Karpas-422 (cell line): ENCODE data around the gene POLR2A. TPM values are rescaled to one million over a fixed set of nuclear protein-coding genes. Genes with fewer than 3 reads are reported as not detected.
"Not testable (repeated sequence)": the region's sequence is repeated elsewhere in the genome, so short reads cannot be mapped to it uniquely, and the experiment has no call there.

Experiments used
- DNase-seq: peaks from one replicate; pipeline ENCODE4 v3.0.0-alpha.2; 2015
- H2AFZ ChIP-seq: fragments of 200-600 bp; sonication (generic); 2 replicates; pipeline ENCODE4 v1.6.1; 2014; ENCODE audit warnings: antibody characterized with exemption, low read length, mixed read lengths
- H3K27ac ChIP-seq: fragments of 200-600 bp; sonication (generic); 2 replicates; pipeline ENCODE4 v1.5.1; 2014; ENCODE audit warnings: mild to moderate bottlenecking, low read length, moderate library complexity
- H3K27me3 ChIP-seq: fragments of 200-600 bp; sonication (generic); 2 replicates; pipeline ENCODE4 v1.6.1; 2014; ENCODE audit warnings: low read length, mixed read lengths
- H3K36me3 ChIP-seq: fragments of 200-600 bp; sonication (generic); 2 replicates; pipeline ENCODE4 v1.6.1; 2014; ENCODE audit warnings: low read length, mixed read lengths; ENCODE audit not compliant: insufficient read depth
- H3K4me1 ChIP-seq: fragments of 200-600 bp; sonication (generic); 2 replicates; pipeline ENCODE4 v1.6.1; 2014; ENCODE audit warnings: mild to moderate bottlenecking, low read length, mixed read lengths
- H3K4me2 ChIP-seq: fragments of 200-600 bp; sonication (generic); 2 replicates; pipeline ENCODE4 v1.6.1; 2014; ENCODE audit warnings: low read length, low read depth, mild to moderate bottlenecking; ENCODE audit not compliant: poor library complexity, severe bottlenecking
- H3K4me3 ChIP-seq: fragments of 200-600 bp; sonication (generic); 2 replicates; pipeline ENCODE4 v1.5.1; 2014; ENCODE audit warnings: mild to moderate bottlenecking, antibody characterized with exemption, low read length, mixed read lengths
- H3K79me2 ChIP-seq: fragments of 200-600 bp; sonication (generic); 2 replicates; pipeline ENCODE4 v1.6.1; 2014; ENCODE audit warnings: mild to moderate bottlenecking, low read length, mixed read lengths
- H3K9ac ChIP-seq: fragments of 200-600 bp; sonication (generic); 2 replicates; pipeline ENCODE4 v1.6.0; 2014; ENCODE audit warnings: low read length
- H3K9me2 ChIP-seq: fragments of 200-600 bp; sonication (generic), shearing (Covaris generic); replicated peaks from 2 replicates; pipeline ENCODE4 v1.6.0; 2014; ENCODE audit warnings: mild to moderate bottlenecking, low read length, moderate library complexity; ENCODE audit not compliant: insufficient read depth
- H3K9me3 ChIP-seq: fragments of 300-700, 200-600 bp; sonication (generic); 2 replicates; pipeline ENCODE4 v1.6.1; 2014; ENCODE audit warnings: low read length, mixed read lengths
- H4K20me1 ChIP-seq: fragments of 200-600 bp; sonication (generic); 2 replicates; pipeline ENCODE4 v1.6.1; 2014; ENCODE audit warnings: mild to moderate bottlenecking, antibody characterized with exemption, low read length, low read depth; ENCODE audit not compliant: insufficient read depth
- total RNA-seq: library from RNA; depleted of rRNA; stranded (reverse); fragments of >200 nt; shearing (Covaris generic); gene quantifications from 2 replicates; pipeline ENCODE4 v1.2.3, GENCODE V29; 2014; ENCODE audit warnings: low replicate concordance

Gene POLR2A
- total RNA-seq, 1 experiment from 2014 or later: 78.8 TPM

DNA sequence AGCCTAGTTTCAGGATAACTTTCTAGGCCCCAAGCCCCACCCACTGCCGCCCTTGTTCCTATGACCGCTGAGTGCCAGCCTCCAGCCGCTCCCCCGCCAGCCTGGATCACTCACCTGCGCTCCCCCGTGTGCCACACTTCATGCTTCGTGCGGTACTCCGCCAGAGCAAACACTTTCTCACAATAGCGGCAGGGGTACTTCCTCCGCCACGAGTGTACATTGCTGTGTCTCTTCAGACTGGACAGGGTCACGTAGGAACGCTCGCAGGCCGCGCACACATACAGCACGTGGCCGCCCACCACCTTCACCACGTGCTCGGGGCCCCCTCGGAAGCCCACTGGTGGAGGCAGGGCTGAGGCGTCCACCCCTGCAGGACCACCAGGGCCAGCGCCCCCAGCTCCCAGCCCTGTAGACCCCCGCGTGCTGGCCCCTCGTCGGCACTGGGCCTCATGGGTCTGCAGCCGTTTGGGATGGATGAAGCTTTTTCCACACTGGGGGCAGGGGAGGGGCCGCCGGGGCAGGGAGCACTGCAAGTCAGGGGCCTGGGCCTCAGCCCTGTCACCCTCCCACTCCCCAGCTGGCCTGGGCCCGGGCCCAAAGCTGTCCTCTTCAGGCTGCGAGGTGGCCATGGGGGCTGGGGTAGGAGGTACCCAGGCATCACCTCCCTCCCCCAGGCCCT is 18.4 kb upstream of the POLR2A start:
- Histone ChIP-seq H3K4me1 (peaks cover 16% of the 10 kb centered on the region), H4K20me1 (no peaks in the 10 kb centered on the region), H3K4me2 (no peak overlapping the region), H3K9me3 (no peaks in the 10 kb centered on the region), H3K27ac (no peak overlapping the region), H2AFZ (no peak overlapping the region), H3K9me2 (no peaks in the 10 kb centered on the region), H3K79me2 (no peaks in the 10 kb centered on the region), H3K4me3 (no peak overlapping the region), H3K36me3 (no peaks in the 10 kb centered on the region), H3K27me3 (no peaks in the 10 kb centered on the region), H3K9ac (no peak overlapping the region)
- DNase-seq: no peak

- Histone ChIP-seq H3K27me3 (no peaks in the 10 kb centered on the region), H4K20me1 (no peaks in the 10 kb centered on the region), H3K36me3 (no peaks in the 10 kb centered on the region), H3K79me2 (no peaks in the 10 kb centered on the region), H3K4me2 (no peak overlapping the region), H2AFZ (no peak overlapping the region), H3K27ac (no peak overlapping the region), H3K9me3 (no peaks in the 10 kb centered on the region), H3K9ac (no peak overlapping the region), H3K9me2 (no peaks in the 10 kb centered on the region), H3K4me3 (no peak overlapping the region), H3K4me1 (peaks cover 16% of the 10 kb centered on the region)
- no peak for DNase-seq
Measured at GRCh38 chr17:7466318-7466638, 17.9 kb upstream of the POLR2A start.

GRCh38 chr17:7466639-7467341 is 17.4 kb upstream of the POLR2A start:
- H3K27ac ChIP-seq: peak overlapping the region; percentile 23; the same call in 1 of the 2 replicates
- no peaks in the 10 kb centered on the region for H3K79me2 ChIP-seq
- peak overlapping the region; percentile 22; the same call in 1 of the 2 replicates for H3K9ac ChIP-seq
- DNase-seq: no peak
- peak overlapping the region; percentile 37 for H3K4me2 ChIP-seq
- H4K20me1 ChIP-seq: no peaks in the 10 kb centered on the region
- no peak overlapping the region for H3K4me3 ChIP-seq
- H3K4me1 ChIP-seq: peaks cover 16% of the 10 kb centered on the region
- H3K36me3 ChIP-seq: no peaks in the 10 kb centered on the region
- no peaks in the 10 kb centered on the region for H3K9me2 ChIP-seq
- H2AFZ ChIP-seq: no peak overlapping the region
- H3K27me3 ChIP-seq: no peaks in the 10 kb centered on the region
- no peaks in the 10 kb centered on the region for H3K9me3 ChIP-seq

- no peaks in the 10 kb centered on the region for H3K9me3 ChIP-seq
- H3K27ac ChIP-seq: peak overlapping the region; percentile 23; the same call in 1 of the 2 replicates
- H3K36me3 ChIP-seq: no peaks in the 10 kb centered on the region
- no peak overlapping the region for H2AFZ ChIP-seq
- DNase-seq: peak; percentile 68
- no peak overlapping the region for H3K4me3 ChIP-seq
- no peaks in the 10 kb centered on the region for H3K9me2 ChIP-seq
- peak overlapping the region; percentile 22; the same call in 1 of the 2 replicates for H3K9ac ChIP-seq
- H4K20me1 ChIP-seq: no peaks in the 10 kb centered on the region
- H3K4me1 ChIP-seq: peaks cover 16% of the 10 kb centered on the region
- no peaks in the 10 kb centered on the region for H3K79me2 ChIP-seq
- no peaks in the 10 kb centered on the region for H3K27me3 ChIP-seq
- H3K4me2 ChIP-seq: peak overlapping the region; percentile 37
Measured at GRCh38 chr17:7467498-7467897, 16.7 kb upstream of the POLR2A start.

DNA sequence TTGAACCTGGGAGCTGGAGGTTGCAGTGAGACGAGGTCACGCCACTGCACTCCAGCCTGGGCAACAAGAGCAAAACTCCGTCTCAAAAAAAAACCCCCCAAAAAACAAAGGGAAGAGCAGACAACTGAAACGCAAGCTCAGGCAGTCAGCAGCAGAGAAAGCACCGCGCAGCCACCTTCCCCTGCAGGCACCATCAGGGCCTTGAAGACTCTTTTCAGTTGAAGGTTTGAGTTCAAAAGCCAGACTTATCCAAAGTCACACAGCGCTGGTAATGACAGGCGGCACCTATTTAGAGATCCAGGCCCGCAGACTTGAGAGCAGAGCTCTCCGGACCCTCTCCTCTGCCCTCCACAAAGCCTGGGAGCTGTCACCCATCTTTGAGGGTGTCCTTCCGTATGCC is 15.9 kb upstream of the POLR2A start:
- H3K4me1 ChIP-seq: peaks cover 16% of the 10 kb centered on the region
- H3K9me2 ChIP-seq: no peaks in the 10 kb centered on the region
- no peaks in the 10 kb centered on the region for H3K36me3 ChIP-seq
- no peak overlapping the region for H3K4me3 ChIP-seq
- no peak overlapping the region for H3K4me2 ChIP-seq
- H4K20me1 ChIP-seq: no peaks in the 10 kb centered on the region
- H3K9me3 ChIP-seq: no peaks in the 10 kb centered on the region
- no peak for DNase-seq
- no peak overlapping the region for H3K27ac ChIP-seq
- H3K27me3 ChIP-seq: no peaks in the 10 kb centered on the region
- H2AFZ ChIP-seq: no peak overlapping the region
- no peaks in the 10 kb centered on the region for H3K79me2 ChIP-seq
- H3K9ac ChIP-seq: no peak overlapping the region

- Histone ChIP-seq H3K27ac (no peak overlapping the region), H3K9ac (no peak overlapping the region), H2AFZ (no peak overlapping the region), H3K4me2 (no peak overlapping the region), H3K9me3 (no peaks in the 10 kb centered on the region), H3K36me3 (no peaks in the 10 kb centered on the region), H3K79me2 (no peaks in the 10 kb centered on the region), H4K20me1 (no peaks in the 10 kb centered on the region), H3K4me3 (no peak overlapping the region), H3K27me3 (no peaks in the 10 kb centered on the region), H3K4me1 (peaks cover 16% of the 10 kb centered on the region), H3K9me2 (no peaks in the 10 kb centered on the region)
- DNase-seq: no peak
Measured at GRCh38 chr17:7468804-7469389, 15.3 kb upstream of the POLR2A start.

GRCh38 chr17:7469843-7470242 is 14.3 kb upstream of the POLR2A start:
- H3K4me2 ChIP-seq, H3K36me3 ChIP-seq, H3K27me3 ChIP-seq, H4K20me1 ChIP-seq, H3K9me2 ChIP-seq, H3K4me3 ChIP-seq, H3K79me2 ChIP-seq, H3K27ac ChIP-seq, H3K9me3 ChIP-seq, H3K9ac ChIP-seq, DNase-seq, H2AFZ ChIP-seq: not testable (repeated sequence)
- H3K4me1 ChIP-seq: peaks cover 16% of the 10 kb centered on the region

DNA sequence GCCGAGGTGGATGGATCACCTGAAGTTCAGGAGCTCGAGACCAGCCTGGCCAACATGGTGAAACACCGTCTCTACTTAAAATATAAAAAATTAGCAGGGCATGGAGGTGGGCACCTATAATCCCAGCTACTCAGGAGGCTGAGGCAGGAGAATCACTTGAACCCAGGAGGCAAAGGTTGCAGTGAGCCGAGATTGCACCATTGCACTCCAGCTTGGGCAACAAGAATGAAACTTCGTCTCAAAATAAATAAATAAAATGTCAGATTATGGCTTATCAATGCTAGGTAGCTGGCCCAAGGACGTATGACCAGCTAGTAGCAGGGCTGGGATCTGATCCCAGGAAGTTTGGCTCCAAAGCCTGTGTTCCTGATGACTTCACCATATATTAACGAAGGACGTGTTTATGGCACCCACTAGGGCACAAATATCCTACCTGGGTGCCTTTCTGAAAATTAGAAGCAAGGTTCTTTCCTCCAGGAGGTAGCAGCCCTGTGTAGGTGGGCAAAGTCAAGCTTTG is 13.7 kb upstream of the POLR2A start:
- H3K9me2 ChIP-seq, H3K4me3 ChIP-seq, H3K27me3 ChIP-seq, DNase-seq, H3K36me3 ChIP-seq, H4K20me1 ChIP-seq, H2AFZ ChIP-seq, H3K4me2 ChIP-seq, H3K9ac ChIP-seq, H3K9me3 ChIP-seq, H3K27ac ChIP-seq, H3K79me2 ChIP-seq: not testable (repeated sequence)
- peaks cover 16% of the 10 kb centered on the region for H3K4me1 ChIP-seq
